Cardiac fibroblast (primary cell): ENCODE results near the gene CCDC32.

Experiments
- DNase-seq, 2 donors: peaks; one replicate each; pipeline versions ENCODE4 v3.0.0 to v3.0.0-alpha.2; 2010; ENCODE audit warnings: low read depth in 2 of 2
- H3K4me3 ChIP-seq, 2 donors: replicated peaks in 1 of 2; 1 replicate in 1 of 2; 2 replicates in 1 of 2; pipeline ENCODE4 v1.5.1; 2011; ENCODE audit warnings: low read depth in 2 of 2, low read length in 2 of 2, mild to moderate bottlenecking in 2 of 2, moderate library complexity in 1 of 2
- TF ChIP-seq, protein P1 (sequence below): IDR thresholded peaks from one replicate; pipeline ENCODE4 v1.5.1; 2011; ENCODE audit warnings: low read depth, mild to moderate bottlenecking, low read length, inconsistent platforms

Gene CCDC32, protein sequence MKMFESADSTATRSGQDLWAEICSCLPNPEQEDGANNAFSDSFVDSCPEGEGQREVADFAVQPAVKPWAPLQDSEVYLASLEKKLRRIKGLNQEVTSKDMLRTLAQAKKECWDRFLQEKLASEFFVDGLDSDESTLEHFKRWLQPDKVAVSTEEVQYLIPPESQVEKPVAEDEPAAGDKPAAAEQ

DNA sequence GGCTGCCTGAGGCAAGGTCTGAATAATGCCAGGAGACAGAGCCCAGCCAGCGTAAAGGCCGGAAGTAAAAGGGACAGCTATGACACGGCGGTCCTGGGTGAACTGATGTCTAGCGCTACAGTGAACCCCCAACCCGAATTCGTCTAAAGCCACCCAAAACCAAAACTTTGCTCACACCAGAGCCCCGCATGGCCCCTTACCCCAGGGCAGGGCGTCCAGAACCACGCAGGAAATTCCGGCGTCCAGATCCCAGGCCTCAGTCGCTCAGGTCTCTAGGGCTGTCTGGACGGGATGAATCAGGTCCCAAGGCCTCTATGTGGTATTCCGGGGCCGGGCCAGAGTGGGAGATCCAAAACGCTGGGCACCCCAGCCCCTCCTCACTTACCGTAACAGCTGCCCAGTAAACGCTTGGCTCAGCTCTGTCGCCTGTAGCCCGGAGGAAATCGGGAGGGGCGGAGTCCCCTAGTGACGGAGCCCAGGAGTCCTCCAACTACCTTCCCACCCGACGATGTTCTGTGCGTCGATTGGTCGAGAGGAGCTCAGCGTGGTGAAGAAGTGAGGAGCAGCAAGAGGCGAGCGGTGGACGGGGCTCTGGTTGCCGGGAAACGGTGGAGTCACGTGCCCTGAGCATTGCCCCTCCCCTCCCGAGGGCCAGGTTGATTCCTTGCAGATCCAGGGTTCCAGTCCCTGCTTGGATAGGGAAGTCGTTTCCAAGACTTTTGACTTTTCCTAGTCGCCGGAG lies at the start of gene CCDC32:
Gene CCDC32, minus strand, starts transcription at position 452 of the 742 bp plus-strand sequence. CDS start 2,027 bp downstream, outside the sequence.
- TF ChIP-seq, protein P1, sequence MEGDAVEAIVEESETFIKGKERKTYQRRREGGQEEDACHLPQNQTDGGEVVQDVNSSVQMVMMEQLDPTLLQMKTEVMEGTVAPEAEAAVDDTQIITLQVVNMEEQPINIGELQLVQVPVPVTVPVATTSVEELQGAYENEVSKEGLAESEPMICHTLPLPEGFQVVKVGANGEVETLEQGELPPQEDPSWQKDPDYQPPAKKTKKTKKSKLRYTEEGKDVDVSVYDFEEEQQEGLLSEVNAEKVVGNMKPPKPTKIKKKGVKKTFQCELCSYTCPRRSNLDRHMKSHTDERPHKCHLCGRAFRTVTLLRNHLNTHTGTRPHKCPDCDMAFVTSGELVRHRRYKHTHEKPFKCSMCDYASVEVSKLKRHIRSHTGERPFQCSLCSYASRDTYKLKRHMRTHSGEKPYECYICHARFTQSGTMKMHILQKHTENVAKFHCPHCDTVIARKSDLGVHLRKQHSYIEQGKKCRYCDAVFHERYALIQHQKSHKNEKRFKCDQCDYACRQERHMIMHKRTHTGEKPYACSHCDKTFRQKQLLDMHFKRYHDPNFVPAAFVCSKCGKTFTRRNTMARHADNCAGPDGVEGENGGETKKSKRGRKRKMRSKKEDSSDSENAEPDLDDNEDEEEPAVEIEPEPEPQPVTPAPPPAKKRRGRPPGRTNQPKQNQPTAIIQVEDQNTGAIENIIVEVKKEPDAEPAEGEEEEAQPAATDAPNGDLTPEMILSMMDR, result no peak
- DNase-seq, result peak; percentile 98

DNA sequence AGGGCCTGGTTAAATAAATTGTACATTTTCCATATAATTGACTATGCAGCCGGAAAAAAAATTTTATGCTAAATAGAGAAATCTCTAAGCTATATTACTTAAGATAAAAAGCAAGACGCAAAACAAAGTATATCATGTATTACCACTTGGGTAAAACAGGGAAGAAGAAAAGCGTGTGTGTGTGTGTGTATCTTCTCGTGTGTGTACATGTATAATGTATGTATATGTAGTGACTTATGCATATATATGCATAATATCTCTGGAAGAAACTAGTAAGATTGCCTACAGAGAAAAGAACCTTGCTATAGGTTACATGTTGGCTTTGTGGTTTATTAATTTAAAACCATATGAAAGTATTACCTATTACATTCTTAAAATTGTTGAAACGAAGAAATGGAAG lies 48.2 kb upstream of the CCDC32 start:
- TF ChIP-seq, protein P1, result no peak
- DNase-seq, result no peak
- no peak overlapping the region for H3K4me3 ChIP-seq

More for the DNA sequence above, at the start of gene CCDC32:
- peak within 1 kb of the TSS; percentile 86 to 88 for H3K4me3 ChIP-seq

DNA sequence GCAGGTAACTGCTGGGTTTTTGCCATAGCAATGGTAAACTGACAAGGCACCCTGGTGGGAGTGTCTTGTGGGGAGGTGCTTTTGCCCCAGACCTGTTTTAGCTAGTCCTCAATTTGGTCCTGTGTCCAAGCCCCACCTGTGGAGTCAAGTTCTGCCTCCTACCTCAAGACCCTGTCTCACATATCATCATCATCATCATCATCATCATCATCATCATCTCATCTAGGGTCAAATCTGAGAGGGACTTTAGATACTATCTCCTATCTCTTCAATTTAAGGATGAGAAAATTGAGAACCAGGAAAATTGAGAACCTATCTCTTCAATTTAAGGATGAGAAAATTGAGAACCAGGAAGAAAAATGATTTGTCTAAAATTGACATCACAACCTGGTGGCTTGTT lies 39.1 kb upstream of the CCDC32 start:
- DNase-seq, result no peak
- TF ChIP-seq, protein P1, result no peak
- H3K4me3 ChIP-seq, result no peak overlapping the region

DNA sequence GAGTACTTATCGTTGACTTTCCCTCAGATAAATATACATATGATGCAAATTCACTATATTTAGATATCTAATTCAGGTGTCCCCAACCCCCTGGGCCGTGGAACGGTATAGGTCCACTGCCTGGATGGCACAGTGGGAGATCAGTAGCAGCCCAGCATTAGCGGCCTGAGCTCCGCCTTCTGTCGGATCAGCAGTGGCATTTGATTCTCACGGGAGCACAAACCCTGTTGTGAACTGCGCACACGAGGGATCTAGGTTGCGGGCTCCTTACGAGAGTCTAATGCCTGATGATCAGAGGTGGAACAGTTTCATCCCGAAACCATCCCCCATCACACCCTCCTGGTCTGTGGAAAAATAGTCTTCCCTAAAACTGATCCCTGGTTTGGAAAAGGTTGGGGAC lies 36.1 kb upstream of the CCDC32 start:
- TF ChIP-seq, protein P1, result no peak
- H3K4me3 ChIP-seq, result no peak overlapping the region
- no peak for DNase-seq

DNA sequence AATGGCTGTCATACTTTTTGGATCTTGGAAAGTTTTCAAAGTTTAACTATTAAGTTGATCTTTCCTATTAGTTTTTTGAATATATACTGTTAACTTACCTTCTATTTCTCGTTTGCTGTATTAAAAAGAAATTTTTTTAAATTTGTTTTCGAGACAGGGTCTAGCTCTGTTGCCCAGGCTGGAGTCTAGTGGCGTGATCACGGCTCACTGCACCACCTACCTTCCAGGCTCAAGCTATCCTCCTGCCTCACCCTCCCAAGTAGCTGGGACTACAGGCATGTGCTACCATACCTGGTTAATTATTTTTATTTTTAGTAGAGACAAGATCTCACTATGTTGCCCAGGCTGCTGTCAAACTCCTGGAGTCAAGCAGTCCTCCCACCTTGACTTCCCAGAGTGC lies 33.8 kb upstream of the CCDC32 start:
- TF ChIP-seq, protein P1, result no peak
- no peak overlapping the region for H3K4me3 ChIP-seq
- no peak for DNase-seq

DNA sequence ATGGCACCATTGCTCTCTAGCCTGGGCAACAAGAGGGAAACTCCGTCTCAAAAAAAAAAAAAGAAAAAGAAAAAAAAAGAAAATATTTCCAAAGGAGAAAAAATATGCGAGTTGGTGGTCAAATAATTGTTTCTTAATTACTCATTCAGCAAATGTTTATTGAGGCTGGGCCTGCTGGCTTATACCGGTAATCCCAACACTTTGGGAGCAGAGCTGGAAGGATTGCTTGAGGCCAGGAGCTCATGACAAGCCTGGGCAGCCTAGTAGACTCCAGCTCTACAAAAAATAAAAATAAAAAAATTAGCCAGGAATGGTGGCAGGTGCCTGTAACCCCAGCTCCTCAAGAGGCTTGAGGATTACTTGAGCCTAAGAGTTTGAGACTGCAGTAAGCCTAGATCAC lies 33.3 kb upstream of the CCDC32 start:
- no peak overlapping the region for H3K4me3 ChIP-seq
- no peak for DNase-seq
- TF ChIP-seq, protein P1, result no peak
